Epithelial cell of esophagus (primary cell): Measurements from ENCODE around the gene INTS3.
"Not testable (repeated sequence)": the region's sequence is repeated elsewhere in the genome, so short reads cannot be mapped to it uniquely, and the experiment has no call there.

Experiments used
- DNase-seq: peaks from one replicate; pipeline ENCODE4 v3.0.0; 2010; ENCODE audit warnings: low read depth
- H3K4me3 ChIP-seq: 2 replicates; pipeline ENCODE4 v1.5.1; 2011; ENCODE audit warnings: mild to moderate bottlenecking, low read length, control low read depth
- TF ChIP-seq, protein P1 (sequence below): IDR thresholded peaks from 2 replicates; pipeline ENCODE4 v1.5.1; 2011; ENCODE audit warnings: low read depth, mild to moderate bottlenecking, low read length, control low read depth, inconsistent platforms; ENCODE audit not compliant: insufficient read depth; ENCODE audit errors: missing control alignments

INTS3 gene

DNA sequence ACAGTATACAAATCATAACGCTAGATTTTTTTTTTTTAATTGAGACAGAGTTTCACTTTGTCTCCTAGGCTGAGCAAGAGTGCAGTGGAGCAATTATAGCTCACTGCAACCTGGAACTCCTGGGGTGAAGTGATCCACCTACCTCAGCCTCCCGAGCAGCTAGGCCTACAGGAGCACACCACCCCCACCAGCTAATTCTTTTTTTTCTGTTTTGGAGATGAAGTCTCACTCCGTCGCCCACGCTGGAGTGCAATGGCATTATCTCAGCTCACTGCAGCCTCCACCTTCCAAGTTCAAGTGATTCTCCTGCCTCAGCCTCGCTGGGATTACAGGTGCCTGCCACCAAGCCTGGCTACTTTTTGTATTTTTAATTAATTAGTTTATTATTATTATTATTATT, 28.1 kb upstream of the INTS3 start:
- no peak for DNase-seq
- no peak overlapping the region for H3K4me3 ChIP-seq
- TF ChIP-seq, protein P1, sequence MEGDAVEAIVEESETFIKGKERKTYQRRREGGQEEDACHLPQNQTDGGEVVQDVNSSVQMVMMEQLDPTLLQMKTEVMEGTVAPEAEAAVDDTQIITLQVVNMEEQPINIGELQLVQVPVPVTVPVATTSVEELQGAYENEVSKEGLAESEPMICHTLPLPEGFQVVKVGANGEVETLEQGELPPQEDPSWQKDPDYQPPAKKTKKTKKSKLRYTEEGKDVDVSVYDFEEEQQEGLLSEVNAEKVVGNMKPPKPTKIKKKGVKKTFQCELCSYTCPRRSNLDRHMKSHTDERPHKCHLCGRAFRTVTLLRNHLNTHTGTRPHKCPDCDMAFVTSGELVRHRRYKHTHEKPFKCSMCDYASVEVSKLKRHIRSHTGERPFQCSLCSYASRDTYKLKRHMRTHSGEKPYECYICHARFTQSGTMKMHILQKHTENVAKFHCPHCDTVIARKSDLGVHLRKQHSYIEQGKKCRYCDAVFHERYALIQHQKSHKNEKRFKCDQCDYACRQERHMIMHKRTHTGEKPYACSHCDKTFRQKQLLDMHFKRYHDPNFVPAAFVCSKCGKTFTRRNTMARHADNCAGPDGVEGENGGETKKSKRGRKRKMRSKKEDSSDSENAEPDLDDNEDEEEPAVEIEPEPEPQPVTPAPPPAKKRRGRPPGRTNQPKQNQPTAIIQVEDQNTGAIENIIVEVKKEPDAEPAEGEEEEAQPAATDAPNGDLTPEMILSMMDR: no peak

DNA sequence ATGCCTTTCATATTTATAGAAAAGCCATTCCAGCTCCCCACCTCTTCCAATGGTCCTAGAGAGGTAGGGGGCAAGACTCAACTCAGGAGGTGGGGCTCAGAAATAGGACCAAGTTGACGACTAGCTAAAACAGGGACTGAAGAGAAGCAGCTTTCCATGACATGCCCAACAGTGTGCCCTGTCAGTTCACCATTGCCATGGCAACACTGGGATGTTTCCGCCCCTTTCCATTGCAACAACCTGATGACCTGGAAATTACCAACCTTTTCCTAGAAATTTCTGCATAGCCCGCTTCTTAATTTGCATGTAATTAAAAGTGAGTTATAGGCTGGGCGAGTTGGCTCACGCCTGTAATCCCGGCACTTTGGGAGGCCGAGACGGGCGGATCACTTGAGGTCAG, 22.4 kb upstream of the INTS3 start:
- TF ChIP-seq, protein P1: no peak
- no peak overlapping the region for H3K4me3 ChIP-seq
- DNase-seq: no peak

DNA sequence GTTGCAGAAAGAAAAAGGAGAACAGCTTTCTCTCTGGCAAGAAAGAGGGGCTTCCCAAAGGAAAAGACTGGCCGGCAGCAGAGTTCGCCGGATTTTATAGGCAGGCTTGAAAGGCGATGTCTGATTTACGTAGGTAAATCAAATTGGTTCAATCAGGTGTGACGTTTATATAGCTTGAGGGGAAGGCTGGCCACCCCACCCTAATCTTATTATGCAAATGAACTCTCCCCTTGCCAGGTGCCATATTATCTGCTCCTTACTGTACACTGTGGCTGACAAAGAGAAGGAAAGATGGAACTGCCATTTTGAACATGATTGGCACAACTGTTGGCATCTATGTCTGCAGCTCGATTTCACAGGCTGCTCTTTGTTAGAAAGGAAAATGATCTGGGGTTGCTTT, 16.8 kb upstream of the INTS3 start:
- DNase-seq: no peak
- TF ChIP-seq, protein P1: no peak
- H3K4me3 ChIP-seq: no peak overlapping the region

DNA sequence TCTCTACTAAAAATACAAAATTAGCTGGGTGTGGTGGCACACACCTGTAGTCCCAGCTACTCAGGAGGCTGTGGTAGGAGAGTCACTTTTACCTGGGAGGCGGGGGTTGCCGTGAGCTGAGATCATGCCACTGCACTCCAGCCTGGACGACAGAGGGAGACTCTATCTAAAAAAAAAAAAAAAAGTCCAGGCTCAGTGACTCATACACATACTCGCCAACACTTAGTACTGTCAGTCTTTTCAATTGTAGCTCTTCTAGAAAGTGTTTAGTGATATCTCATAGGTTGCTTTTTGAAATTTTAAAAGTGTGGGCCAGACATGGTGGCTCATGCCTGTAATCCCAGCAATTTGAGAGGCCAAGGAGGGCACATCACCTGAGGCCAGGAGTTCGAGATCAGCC, 11.6 kb upstream of the INTS3 start:
- not testable (repeated sequence) for DNase-seq, H3K4me3 ChIP-seq

DNA sequence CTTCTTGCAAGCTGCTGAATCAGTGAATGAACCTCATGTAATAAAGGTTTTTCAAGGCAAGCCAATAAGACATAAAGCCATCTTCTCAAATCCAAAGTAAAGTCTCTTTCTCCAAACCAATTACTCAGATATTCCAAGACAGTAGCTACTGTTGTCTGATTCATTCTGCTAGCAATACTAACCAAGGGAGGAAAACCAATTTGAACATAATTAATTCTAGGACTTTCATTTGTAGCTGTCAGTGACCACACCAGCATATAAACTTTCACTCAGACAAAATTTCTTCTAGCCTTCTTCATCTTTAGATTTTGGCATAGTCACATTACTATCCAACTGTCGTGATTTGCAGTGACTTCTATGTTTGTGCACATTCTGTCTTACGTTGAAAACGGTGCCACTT, 10.5 kb upstream of the INTS3 start:
- H3K4me3 ChIP-seq: no peak overlapping the region
- TF ChIP-seq, protein P1: no peak
- no peak for DNase-seq

DNA sequence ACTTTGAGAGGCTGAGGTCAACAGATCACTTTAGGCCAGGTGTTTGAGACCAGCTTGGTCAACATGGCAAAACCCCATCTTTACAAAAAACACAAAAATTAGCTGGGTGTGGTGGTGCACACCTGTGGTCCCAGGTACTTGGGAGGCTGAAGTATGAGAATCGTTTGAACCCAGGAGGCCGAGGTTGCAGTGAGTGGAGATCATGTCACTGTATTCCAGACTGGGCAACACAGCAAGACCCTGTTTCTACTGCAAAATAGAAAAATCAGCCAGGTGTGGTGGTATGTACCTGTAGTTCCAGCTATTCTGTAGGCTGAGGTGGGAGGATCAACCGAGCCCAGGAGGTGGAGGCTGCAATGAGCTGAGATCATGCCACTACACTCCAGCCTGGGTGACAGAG, 4.2 kb upstream of the INTS3 start:
- no peak overlapping the region for H3K4me3 ChIP-seq
- no peak for DNase-seq
- TF ChIP-seq, protein P1: no peak

DNA sequence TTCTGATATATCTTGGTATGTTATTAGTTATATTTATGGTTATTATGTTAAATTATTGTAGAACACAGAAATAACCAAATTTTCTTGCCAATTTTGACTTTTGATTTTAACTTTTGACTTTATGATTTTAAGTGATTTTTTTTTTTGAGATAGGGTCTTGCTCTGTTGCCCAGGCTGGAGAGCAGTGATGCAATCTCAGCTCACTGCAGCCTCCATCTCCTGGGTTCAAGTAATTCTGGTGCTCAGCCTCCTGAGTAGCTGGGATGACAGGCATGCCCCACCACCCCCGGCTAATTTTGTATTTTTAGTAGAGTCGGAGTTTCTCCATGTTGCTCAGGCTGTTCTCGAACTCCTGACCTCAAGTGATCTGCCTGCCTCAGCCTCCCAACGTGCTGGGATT, 3.2 kb upstream of the INTS3 start:
- H3K4me3 ChIP-seq, DNase-seq: not testable (repeated sequence)

DNA sequence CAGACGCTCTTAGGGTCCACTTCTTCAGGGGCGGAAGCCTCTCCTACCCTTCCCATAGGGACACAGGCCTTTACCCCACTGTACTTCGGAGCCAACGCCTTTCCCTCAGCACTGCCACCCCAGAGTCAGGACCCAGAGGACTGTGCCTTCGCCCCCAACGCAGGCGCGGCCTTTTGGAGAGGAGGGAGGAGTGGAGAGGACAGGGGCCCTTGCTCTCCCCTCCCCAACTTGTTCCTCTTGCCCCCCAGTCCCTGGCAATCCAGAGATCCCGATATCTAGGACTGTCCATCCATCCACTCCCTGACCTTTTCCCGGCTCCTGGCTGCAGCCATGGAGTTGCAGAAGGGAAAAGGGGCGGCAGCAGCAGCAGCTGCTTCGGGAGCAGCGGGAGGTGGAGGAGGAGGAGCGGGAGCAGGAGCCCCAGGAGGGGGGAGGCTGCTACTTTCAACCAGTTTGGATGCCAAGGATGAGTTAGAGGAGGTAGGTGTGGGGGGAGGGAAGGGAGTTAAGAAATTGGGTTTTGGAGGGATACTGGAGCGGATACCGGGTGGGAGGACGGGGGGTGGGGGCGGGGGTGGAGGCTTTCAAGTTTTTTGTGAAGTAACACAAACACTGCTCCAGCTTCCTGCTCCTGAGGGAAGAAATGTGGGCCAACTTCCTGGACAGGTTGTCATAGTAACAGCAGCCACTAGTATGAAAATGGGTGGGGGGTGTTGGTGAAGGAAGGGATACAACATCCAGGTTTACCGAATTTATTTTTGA, 636 bp downstream of the INTS3 start:
- peak overlapping the region; percentile 68 for H3K4me3 ChIP-seq
- peak; percentile 16 for DNase-seq
- TF ChIP-seq, protein P1: no peak
